Esophagus squamous epithelium (tissue), 4 donors: ENCODE data around the gene GNAT2.
"Not testable (repeated sequence)": the region's sequence is repeated elsewhere in the genome, so short reads cannot be mapped to it uniquely, and the experiment has no call there.

ENCODE experiments used
- POLR2A ChIP-seq, 4 donors: fragments of 450-650 bp; IDR thresholded peaks; one replicate each; pipeline ENCODE4 v1.6.1; 2017; ENCODE audit warnings: antibody characterized with exemption in 4 of 4, mild to moderate bottlenecking in 4 of 4, moderate library complexity in 3 of 4
- TF ChIP-seq, protein P1 (sequence below), 6 experiments: fragments of 450-650 bp in 4 of 6; fragments of 200-600 bp in 2 of 6; sonication (generic) in 2 of 6; IDR thresholded peaks; one replicate each; pipeline ENCODE4 v1.5.1; 2016 to 2019; ENCODE audit warnings: antibody characterized with exemption in 6 of 6, mild to moderate bottlenecking in 4 of 6, moderate library complexity in 4 of 6

DNA sequence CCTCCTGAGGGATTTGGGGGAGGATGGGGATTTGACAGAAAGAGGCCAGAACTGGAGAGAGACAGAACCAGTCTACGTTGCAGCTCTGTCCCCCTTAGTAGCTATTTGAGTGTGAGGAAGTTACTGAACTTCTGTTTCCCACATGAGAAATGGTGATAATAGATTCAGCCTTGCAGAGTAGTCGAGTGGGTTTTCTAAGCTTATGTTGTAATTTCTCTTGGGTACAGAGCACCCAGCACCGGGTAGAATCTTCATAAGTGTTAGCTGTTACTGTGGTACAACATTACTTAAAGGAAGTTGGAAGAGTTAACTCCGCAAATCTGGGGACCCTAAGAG, 41.2 kb upstream of the GNAT2 start:
- TF ChIP-seq, protein P1, sequence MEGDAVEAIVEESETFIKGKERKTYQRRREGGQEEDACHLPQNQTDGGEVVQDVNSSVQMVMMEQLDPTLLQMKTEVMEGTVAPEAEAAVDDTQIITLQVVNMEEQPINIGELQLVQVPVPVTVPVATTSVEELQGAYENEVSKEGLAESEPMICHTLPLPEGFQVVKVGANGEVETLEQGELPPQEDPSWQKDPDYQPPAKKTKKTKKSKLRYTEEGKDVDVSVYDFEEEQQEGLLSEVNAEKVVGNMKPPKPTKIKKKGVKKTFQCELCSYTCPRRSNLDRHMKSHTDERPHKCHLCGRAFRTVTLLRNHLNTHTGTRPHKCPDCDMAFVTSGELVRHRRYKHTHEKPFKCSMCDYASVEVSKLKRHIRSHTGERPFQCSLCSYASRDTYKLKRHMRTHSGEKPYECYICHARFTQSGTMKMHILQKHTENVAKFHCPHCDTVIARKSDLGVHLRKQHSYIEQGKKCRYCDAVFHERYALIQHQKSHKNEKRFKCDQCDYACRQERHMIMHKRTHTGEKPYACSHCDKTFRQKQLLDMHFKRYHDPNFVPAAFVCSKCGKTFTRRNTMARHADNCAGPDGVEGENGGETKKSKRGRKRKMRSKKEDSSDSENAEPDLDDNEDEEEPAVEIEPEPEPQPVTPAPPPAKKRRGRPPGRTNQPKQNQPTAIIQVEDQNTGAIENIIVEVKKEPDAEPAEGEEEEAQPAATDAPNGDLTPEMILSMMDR (IDR thresholded peaks at IDR 0.05), result not testable (repeated sequence)
- not testable (repeated sequence) for TF ChIP-seq POLR2A (IDR thresholded peaks at IDR 0.05)
